KG1 (cell line): Measurements from ENCODE around the gene RAB1B.

ENCODE experiments used
- DNase-seq: peaks from one replicate; lab custom pipeline; 2025; lab: John Stamatoyannopoulos, UW

RAB1B gene

GRCh38 chr11:66322732-66323427, 54.4 kb downstream of the RAB1B start:
- no peak for DNase-seq

- DNase-seq: no peak
These were observed 55.2 kb downstream of the RAB1B start for GRCh38 chr11:66323684-66324083.

- DNase-seq: no peak
These were observed 56.2 kb downstream of the RAB1B start for GRCh38 chr11:66324664-66325063.

GRCh38 chr11:66325263-66325671, 56.8 kb downstream of the RAB1B start:
- no peak for DNase-seq

GRCh38 chr11:66326261-66327111, 58.0 kb downstream of the RAB1B start:
- DNase-seq: no peak
